Vagina (tissue), 2 donors: ENCODE data around the gene ENPP6. TPM values are rescaled to one million over a fixed set of nuclear protein-coding genes. Genes with fewer than 3 reads are reported as not detected.

Experiments used
- DNase-seq, 2 donors: peaks; one replicate each; pipeline ENCODE4 v3.0.0-alpha.2; 2017; ENCODE audit errors: extremely low spot score in 2 of 2
- H3K27ac ChIP-seq: fragments of 200-600 bp; sonication (generic); one replicate; pipeline ENCODE4 v1.5.1; 2019
- H3K27me3 ChIP-seq: fragments of 200-600 bp; sonication (generic); one replicate; pipeline ENCODE4 v1.5.1; 2019
- H3K36me3 ChIP-seq, 2 donors: fragments of 200-600 bp; sonication (generic); one replicate each; pipeline ENCODE4 v1.5.1; 2017 to 2019
- H3K4me1 ChIP-seq: fragments of 200-600 bp; sonication (generic); one replicate; pipeline ENCODE4 v1.5.1; 2019
- H3K4me3 ChIP-seq, 2 donors: fragments of 200-600 bp; sonication (generic); 1 replicate in 1 of 2; 2 replicates in 1 of 2; pipeline ENCODE4 v1.5.1; 2016 to 2019
- H3K9me3 ChIP-seq: fragments of 200-600 bp; sonication (generic); one replicate; pipeline ENCODE4 v1.5.1; 2019
- CTCF ChIP-seq, 3 experiments: fragments of 450-650 bp in 2 of 3; fragments of 200-600 bp in 1 of 3; sonication (generic) in 1 of 3; IDR thresholded peaks; one replicate each; pipeline ENCODE4 v1.5.1; 2017 to 2019; ENCODE audit warnings: antibody characterized with exemption in 3 of 3, mild to moderate bottlenecking in 2 of 3, moderate library complexity in 2 of 3
- POLR2A ChIP-seq, 2 donors: fragments of 450-650 bp; IDR thresholded peaks; one replicate each; pipeline ENCODE4 v1.6.1; 2017; ENCODE audit warnings: antibody characterized with exemption in 2 of 2, mild to moderate bottlenecking in 2 of 2, moderate library complexity in 2 of 2
- POLR2AphosphoS5 ChIP-seq, 2 donors: sonication (generic); formaldehyde crosslinking; IDR thresholded peaks; one replicate each; pipeline ENCODE4 v1.9.0; 2017; ENCODE audit warnings: antibody characterized with exemption in 2 of 2, mild to moderate bottlenecking in 2 of 2, low read depth in 1 of 2; ENCODE audit not compliant: insufficient read depth in 1 of 2
- intact Hi-C: fragments of 100-400 bp; cut with DNase I; formaldehyde crosslinking; loops from one replicate; pipeline ENCODE4 v1.15.1; 2023
- total RNA-seq: library from RNA; depleted of rRNA; stranded (reverse); fragments of >200 nt; gene quantifications from one replicate; pipeline ENCODE4 v1.2.3, GENCODE V29; 2016

ENPP6 gene
- 0.98 TPM for total RNA-seq

- no peak for DNase-seq
- H3K27me3 ChIP-seq = no peaks in the 10 kb centered on the region
- no peaks in the 10 kb centered on the region for H3K9me3 ChIP-seq
- no peak within 1 kb of the TSS for H3K4me3 ChIP-seq
- no peak within 1 kb of the TSS for H3K27ac ChIP-seq
- intact Hi-C loops = no loop called here
- H3K36me3 ChIP-seq = no peaks in the 10 kb centered on the region
- H3K4me1 ChIP-seq = no peaks in the 10 kb centered on the region
- TF ChIP-seq POLR2A (IDR thresholded peaks at IDR 0.05) (no peak), CTCF (IDR thresholded peaks at IDR 0.05) (no peak), POLR2AphosphoS5 (IDR thresholded peaks at IDR 0.05; ENCODE audit: insufficient read depth in 1 of 2, low read depth in 1 of 2) (no peak)
These were observed at the start of gene ENPP6 for GRCh38 chr4:184217634-184218033. ENPP6 (minus strand) TSS chr4:184217873; CDS start chr4:184217819, 54 bp downstream.

- no peaks in the 10 kb centered on the region for H3K9me3 ChIP-seq
- intact Hi-C loops = loop anchor here (5.0 to 10.0 kb wide), 2 partner anchors 280 to 378 kb away; partner anchors contain the start of genes CASP3 and PRIMPOL
- no peaks in the 10 kb centered on the region for H3K4me1 ChIP-seq
- no peaks in the 10 kb centered on the region for H3K27me3 ChIP-seq
- no peak overlapping the region for H3K27ac ChIP-seq
- no peak overlapping the region for H3K4me3 ChIP-seq
- peak; percentile 14 to 58 for DNase-seq
- H3K36me3 ChIP-seq = no peaks in the 10 kb centered on the region
- TF ChIP-seq POLR2AphosphoS5 (IDR thresholded peaks at IDR 0.05; ENCODE audit: insufficient read depth in 1 of 2, low read depth in 1 of 2) = no peak
These were observed 49.5 kb upstream of the ENPP6 start for GRCh38 chr4:184267206-184267608.

GRCh38 chr4:184265546-184266351 lies 48.1 kb upstream of the ENPP6 start:
- Histone ChIP-seq H3K27ac (no peak overlapping the region), H3K4me1 (no peaks in the 10 kb centered on the region), H3K9me3 (no peaks in the 10 kb centered on the region), H3K4me3 (no peak overlapping the region), H3K27me3 (no peaks in the 10 kb centered on the region), H3K36me3 (no peaks in the 10 kb centered on the region)
- intact Hi-C loops = loop anchor here (5.0 to 10.0 kb wide), 2 partner anchors 282 to 379 kb away; partner anchors contain the start of genes CASP3 and PRIMPOL
- DNase-seq = peak in 1 of 2 donors; percentile 67
- TF ChIP-seq POLR2AphosphoS5 (IDR thresholded peaks at IDR 0.05; ENCODE audit: insufficient read depth in 1 of 2, low read depth in 1 of 2) (no peak), POLR2A (IDR thresholded peaks at IDR 0.05) (no peak), CTCF (IDR thresholded peaks at IDR 0.05) (no peak)

GRCh38 chr4:184263910-184264732 lies 46.4 kb upstream of the ENPP6 start:
- no peak overlapping the region for H3K27ac ChIP-seq
- no peaks in the 10 kb centered on the region for H3K36me3 ChIP-seq
- H3K9me3 ChIP-seq = no peaks in the 10 kb centered on the region
- peak; percentile 81 to 91 (median 84) for TF ChIP-seq CTCF (IDR thresholded peaks at IDR 0.05)
- no peak for TF ChIP-seq POLR2A (IDR thresholded peaks at IDR 0.05)
- TF ChIP-seq POLR2AphosphoS5 (IDR thresholded peaks at IDR 0.05; ENCODE audit: insufficient read depth in 1 of 2, low read depth in 1 of 2) = peak in 1 of 2 donors; percentile 89
- H3K27me3 ChIP-seq = no peaks in the 10 kb centered on the region
- DNase-seq = peak; percentile 89 to 95
- H3K4me1 ChIP-seq = no peaks in the 10 kb centered on the region
- H3K4me3 ChIP-seq = no peak overlapping the region
- intact Hi-C loops = loop anchor here (10.0 kb wide), 1 partner anchor 381 kb away; the partner anchor contains the start of genes CASP3 and PRIMPOL

- Histone ChIP-seq H3K36me3 (no peaks in the 10 kb centered on the region), H3K4me3 (no peak overlapping the region), H3K9me3 (no peaks in the 10 kb centered on the region), H3K27me3 (no peaks in the 10 kb centered on the region), H3K27ac (no peak overlapping the region), H3K4me1 (no peaks in the 10 kb centered on the region)
- DNase-seq = peak in 1 of 2 donors; percentile 72
- intact Hi-C loops = loop anchor here (10.0 kb wide), 1 partner anchor 381 kb away; the partner anchor contains the start of genes CASP3 and PRIMPOL
- TF ChIP-seq POLR2AphosphoS5 (IDR thresholded peaks at IDR 0.05; ENCODE audit: insufficient read depth in 1 of 2, low read depth in 1 of 2) (no peak), CTCF (IDR thresholded peaks at IDR 0.05) (no peak), POLR2A (IDR thresholded peaks at IDR 0.05) (no peak)
These were observed 45.8 kb upstream of the ENPP6 start for GRCh38 chr4:184263461-184263860.
